ENCODE results near the gene SLC6A15.

SLC6A15 gene

GRCh38 chr12:84874125-84874824 is 38.3 kb downstream of the SLC6A15 start:
- DNase-seq: no peak

DNA sequence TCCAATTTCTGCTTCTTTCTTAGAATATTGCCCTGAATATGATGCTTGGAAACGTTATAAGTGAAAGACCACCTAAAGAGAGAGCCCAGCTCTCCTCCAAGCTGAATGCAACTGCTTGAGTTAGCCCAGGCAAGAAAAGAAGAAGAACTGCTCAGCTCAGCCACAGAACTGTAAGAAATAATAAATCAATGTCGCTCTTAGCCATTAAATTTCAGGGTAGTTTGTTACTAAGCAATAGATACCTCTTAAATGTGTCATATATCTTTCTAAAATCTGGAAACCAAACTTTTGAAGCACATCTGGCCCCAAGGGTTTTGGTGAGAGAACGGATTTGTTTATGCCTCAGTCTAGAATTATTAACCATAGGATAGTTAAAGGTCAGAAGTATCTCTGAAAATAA is 50.4 kb downstream of the SLC6A15 start:
- no peak for DNase-seq

- no peak for DNase-seq
Measured at GRCh38 chr12:84860718-84861117, 51.9 kb downstream of the SLC6A15 start.

DNA sequence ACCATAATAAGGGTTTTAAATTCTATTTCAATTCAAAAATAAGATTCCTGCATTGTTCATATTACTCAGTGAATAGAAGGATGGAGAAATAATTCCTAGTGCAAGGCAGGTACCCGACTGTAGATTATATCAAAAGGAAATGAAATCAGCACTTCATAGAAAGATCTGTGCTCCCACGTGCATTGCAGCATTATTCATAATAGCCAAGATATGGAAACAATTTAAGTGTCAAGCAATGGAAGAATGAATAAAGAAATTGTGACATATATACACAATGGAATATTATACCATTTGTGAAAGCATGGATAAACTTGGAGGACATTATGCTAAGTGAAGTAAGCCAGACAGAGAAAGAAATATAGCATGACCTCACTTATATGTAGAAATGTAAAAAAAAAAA is 53.8 kb downstream of the SLC6A15 start:
- DNase-seq: no peak

GRCh38 chr12:84857525-84858208 is 54.9 kb downstream of the SLC6A15 start:
- DNase-seq: no peak

- no peak for DNase-seq
Measured at GRCh38 chr12:84856156-84856900, 56.3 kb downstream of the SLC6A15 start.

DNA sequence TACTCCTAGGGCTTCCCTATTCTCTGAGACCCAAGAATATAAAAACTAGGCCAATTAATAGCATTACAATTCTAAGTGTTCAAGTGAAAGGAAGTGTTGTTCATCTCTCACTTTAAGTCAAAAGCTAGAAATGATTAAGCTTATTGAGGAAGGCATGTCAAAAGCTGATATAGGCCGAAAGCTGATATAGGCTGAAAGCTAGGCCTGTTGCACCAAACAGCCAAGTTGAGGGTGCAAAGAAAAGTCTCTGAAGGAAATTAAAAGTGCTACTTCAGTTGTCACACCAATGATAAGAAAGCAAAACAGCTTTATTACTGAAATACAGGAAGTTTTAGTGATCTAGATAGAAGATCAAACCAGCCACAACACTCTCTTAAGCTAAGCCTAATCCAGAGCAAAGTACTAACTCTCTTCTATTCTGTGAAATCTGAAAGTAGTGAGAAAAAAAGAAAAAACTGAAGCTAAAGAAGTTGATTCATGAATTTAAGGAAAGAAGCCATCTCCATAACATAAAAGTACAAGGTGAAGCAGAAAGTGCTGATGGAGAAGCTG is 68.9 kb downstream of the SLC6A15 start:
- DNase-seq: no peak

- no peak for DNase-seq
Measured at GRCh38 chr12:84842406-84843013, 70.1 kb downstream of the SLC6A15 start.

- no peak for DNase-seq
Measured at GRCh38 chr12:84841591-84841990, 71.0 kb downstream of the SLC6A15 start.

- no peak for DNase-seq
Measured at GRCh38 chr12:84840356-84840755, 72.2 kb downstream of the SLC6A15 start.

GRCh38 chr12:84826925-84827324 is 85.7 kb downstream of the SLC6A15 start:
- no peak for DNase-seq

DNA sequence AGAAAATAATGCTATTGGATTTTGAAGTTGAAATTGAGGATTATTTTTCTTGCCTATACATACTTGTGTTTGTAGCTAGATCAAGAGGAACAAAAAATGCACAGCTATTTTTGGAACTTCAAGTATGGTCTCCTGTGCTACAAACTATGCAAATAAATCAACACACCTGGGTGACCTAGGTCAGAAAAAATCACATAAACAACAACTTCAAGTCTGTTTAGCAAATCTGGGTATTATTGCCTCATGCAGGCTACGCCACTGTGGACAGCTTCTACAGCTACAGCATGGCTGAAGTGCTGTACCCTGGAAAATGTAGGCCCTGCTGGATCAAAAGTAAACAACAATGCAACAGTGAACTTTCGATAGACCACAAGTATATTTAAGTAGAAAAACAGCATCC is 87.5 kb downstream of the SLC6A15 start:
- DNase-seq: no peak

- DNase-seq: no peak
Measured at GRCh38 chr12:84822525-84822924, 90.1 kb downstream of the SLC6A15 start.

- no peak for DNase-seq
Measured at GRCh38 chr12:84816916-84817695, 95.5 kb downstream of the SLC6A15 start.

GRCh38 chr12:84814664-84815245 is 97.8 kb downstream of the SLC6A15 start:
- DNase-seq: no peak

DNA sequence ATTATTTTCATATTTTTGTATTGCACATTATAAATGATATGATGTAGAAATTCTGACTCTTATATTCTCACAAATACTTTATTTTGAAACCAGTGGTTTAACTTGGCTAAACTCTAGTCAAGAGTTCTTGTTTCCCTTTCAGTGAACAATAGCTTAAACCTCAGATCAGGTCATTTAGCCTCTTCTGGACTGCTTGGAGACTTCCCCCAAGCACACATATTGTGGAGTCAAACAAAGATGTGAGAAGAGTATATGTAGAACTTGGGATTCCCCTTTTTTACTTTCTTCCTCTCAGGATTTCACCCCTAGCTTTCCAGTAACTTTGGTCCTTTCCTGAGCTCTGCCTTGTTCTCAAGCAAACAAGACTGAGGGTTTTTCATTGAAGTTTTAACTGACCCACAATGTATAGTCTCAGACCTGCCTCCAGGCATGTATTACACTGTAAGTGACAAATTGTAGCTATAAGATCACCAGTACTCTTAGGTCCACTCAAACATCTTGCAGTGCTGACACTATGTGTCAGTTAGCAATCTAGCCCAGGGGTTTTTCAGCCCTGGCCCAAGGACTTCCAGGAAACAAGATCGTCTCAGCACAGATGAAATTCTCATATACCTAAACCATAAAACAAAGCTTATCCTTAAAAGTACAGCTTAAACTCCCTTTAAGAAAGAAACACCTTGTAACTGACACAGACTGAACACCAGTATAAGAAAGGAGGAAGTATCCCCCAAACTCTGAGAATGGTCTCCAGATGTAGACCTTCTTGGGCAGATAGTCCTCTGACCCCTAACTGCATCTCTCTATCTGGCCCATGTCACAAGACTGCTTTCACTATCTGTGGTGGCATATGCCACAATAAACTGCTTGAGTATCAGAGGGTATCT is 98.6 kb downstream of the SLC6A15 start:
- DNase-seq: no peak

- no peak for DNase-seq
Measured at GRCh38 chr12:84811291-84811690, 101.3 kb downstream of the SLC6A15 start.

- DNase-seq: no peak
Measured at GRCh38 chr12:84810611-84811010, 102.0 kb downstream of the SLC6A15 start.

Measured in right forelimb (tissue), 1 donor.